ENCODE results near the gene KIFC1. TPM values are rescaled to one million over a fixed set of nuclear protein-coding genes. Genes with fewer than 3 reads are reported as not detected.
"Not testable (repeated sequence)": the region's sequence is repeated elsewhere in the genome, so short reads cannot be mapped to it uniquely, and the experiment has no call there.

Gene KIFC1
- total RNA-seq, 4 donors from 2014 or later = 0.64 to 1.4 TPM; not detected in 2

- Histone ChIP-seq H3K4me3 (peak overlapping the region; percentile 55 to 65 (median 58)), H3K4me1 (peaks cover 4 to 11% of the 10 kb centered on the region in 2 donors), H3K27ac (peak overlapping the region; percentile 85 to 96 (median 94)), H3K36me3 (no peaks in the 10 kb centered on the region), H3K9me3 (no peaks in the 10 kb centered on the region), H3K27me3 (no peaks in the 10 kb centered on the region)
- in situ Hi-C loops (cut with MboI; ENCODE audit: low sequenced_read_pairs in 4 of 4) (no loop called here), intact Hi-C loops (cut with DNase I; ENCODE audit: low total_unique reads) (loop anchor here (1.0 to 5.0 kb wide), 5 partner anchors 18 to 192 kb away; partner anchors contain the start of genes RXRB, SLC39A7 and ZBTB9)
- ATAC-seq (no peak), DNase-seq (no peak)
- TF ChIP-seq CTCF (IDR thresholded peaks at IDR 0.05 in 4 of 5, conservative IDR thresholded peaks at IDR 0.05 in 1 of 5) (no peak), POLR2A (IDR thresholded peaks at IDR 0.05) (no peak)
These were observed 435 bp downstream of the KIFC1 start for GRCh38 chr6:33391922-33392594.

GRCh38 chr6:33392595-33392948, 949 bp downstream of the KIFC1 start:
- in situ Hi-C loops (cut with MboI; ENCODE audit: low sequenced_read_pairs in 4 of 4) (no loop called here), intact Hi-C loops (cut with DNase I; ENCODE audit: low total_unique reads) (loop anchor here (5.0 kb wide), 1 partner anchor 180 kb away; no protein-coding TSS in a partner anchor)
- peaks cover 4 to 11% of the 10 kb centered on the region in 2 donors for H3K4me1 ChIP-seq
- no peaks in the 10 kb centered on the region for H3K36me3 ChIP-seq
- ATAC-seq (no peak), DNase-seq (no peak)
- no peak overlapping the region for H3K4me3 ChIP-seq
- TF ChIP-seq POLR2A (IDR thresholded peaks at IDR 0.05) (no peak), CTCF (IDR thresholded peaks at IDR 0.05 in 4 of 5, conservative IDR thresholded peaks at IDR 0.05 in 1 of 5) (no peak)
- no peak overlapping the region for H3K27ac ChIP-seq
- no peaks in the 10 kb centered on the region for H3K9me3 ChIP-seq
- no peaks in the 10 kb centered on the region for H3K27me3 ChIP-seq

GRCh38 chr6:33392979-33393378, 1.4 kb downstream of the KIFC1 start:
- in situ Hi-C loops (cut with MboI; ENCODE audit: low sequenced_read_pairs in 4 of 4) (no loop called here), intact Hi-C loops (cut with DNase I; ENCODE audit: low total_unique reads) (loop anchor here (5.0 kb wide), 1 partner anchor 179 kb away; no protein-coding TSS in a partner anchor)
- Histone ChIP-seq H3K27me3 (no peaks in the 10 kb centered on the region), H3K9me3 (no peaks in the 10 kb centered on the region), H3K4me3 (no peak overlapping the region), H3K27ac (no peak overlapping the region), H3K4me1 (peaks cover 4 to 11% of the 10 kb centered on the region in 2 donors), H3K36me3 (no peaks in the 10 kb centered on the region)
- DNase-seq (no peak), ATAC-seq (no peak)
- no peak for TF ChIP-seq POLR2A (IDR thresholded peaks at IDR 0.05)
- no peak for TF ChIP-seq CTCF (IDR thresholded peaks at IDR 0.05 in 4 of 5, conservative IDR thresholded peaks at IDR 0.05 in 1 of 5)

- DNase-seq = no peak
- intact Hi-C loops (cut with DNase I; ENCODE audit: low total_unique reads) = no loop called here
- Histone ChIP-seq H3K27ac (no peak overlapping the region), H3K4me1 (no peaks in the 10 kb centered on the region), H3K36me3 (no peaks in the 10 kb centered on the region), H3K4me3 (no peak overlapping the region), H3K27me3 (no peaks in the 10 kb centered on the region), H3K9me3 (no peaks in the 10 kb centered on the region)
- no peak for TF ChIP-seq POLR2A (IDR thresholded peaks at IDR 0.05)
- TF ChIP-seq CTCF (IDR thresholded peaks at IDR 0.05 in 4 of 5, conservative IDR thresholded peaks at IDR 0.05 in 1 of 5) = no peak
- no peak for ATAC-seq
- in situ Hi-C loops (cut with MboI; ENCODE audit: low sequenced_read_pairs in 4 of 4) = no loop called here
These were observed 5.9 kb downstream of the KIFC1 start for GRCh38 chr6:33397541-33397940.

GRCh38 chr6:33398601-33399000, 7.0 kb downstream of the KIFC1 start:
- DNase-seq; in situ Hi-C loops (cut with MboI; ENCODE audit: low sequenced_read_pairs in 4 of 4); intact Hi-C loops (cut with DNase I; ENCODE audit: low total_unique reads): not testable (repeated sequence)

GRCh38 chr6:33399881-33400280, 8.3 kb downstream of the KIFC1 start:
- H3K36me3 ChIP-seq; intact Hi-C loops (cut with DNase I; ENCODE audit: low total_unique reads); H3K4me1 ChIP-seq; H3K4me3 ChIP-seq; H3K27ac ChIP-seq; ATAC-seq; H3K27me3 ChIP-seq; H3K9me3 ChIP-seq; DNase-seq: not testable (repeated sequence)
- in situ Hi-C loops (cut with MboI; ENCODE audit: low sequenced_read_pairs in 4 of 4) = loop anchor here in 1 of 4 donors (25.0 kb wide), 1 partner anchor 438 kb away; the partner anchor contains the start of genes BRD2 and HLA-DMA

More at GRCh38 chr6:33398601-33399000, 7.0 kb downstream of the KIFC1 start:
- not testable (repeated sequence) for H3K4me3 ChIP-seq, H3K36me3 ChIP-seq, ATAC-seq, H3K27ac ChIP-seq, H3K4me1 ChIP-seq, H3K9me3 ChIP-seq, H3K27me3 ChIP-seq

Measured in gastrocnemius medialis (tissue), 4 donors.